Measurements from ENCODE around the gene PRDX3. TPM values are rescaled to one million over a fixed set of nuclear protein-coding genes. Genes with fewer than 3 reads are reported as not detected.
A peak's percentile ranks its signal among the peaks of the same experiment; 100 is the strongest.

PRDX3 gene
- polyA plus RNA-seq, 2 of the 4 experiments (the other 2 are of a cell fraction): 432 to 673 TPM

DNA sequence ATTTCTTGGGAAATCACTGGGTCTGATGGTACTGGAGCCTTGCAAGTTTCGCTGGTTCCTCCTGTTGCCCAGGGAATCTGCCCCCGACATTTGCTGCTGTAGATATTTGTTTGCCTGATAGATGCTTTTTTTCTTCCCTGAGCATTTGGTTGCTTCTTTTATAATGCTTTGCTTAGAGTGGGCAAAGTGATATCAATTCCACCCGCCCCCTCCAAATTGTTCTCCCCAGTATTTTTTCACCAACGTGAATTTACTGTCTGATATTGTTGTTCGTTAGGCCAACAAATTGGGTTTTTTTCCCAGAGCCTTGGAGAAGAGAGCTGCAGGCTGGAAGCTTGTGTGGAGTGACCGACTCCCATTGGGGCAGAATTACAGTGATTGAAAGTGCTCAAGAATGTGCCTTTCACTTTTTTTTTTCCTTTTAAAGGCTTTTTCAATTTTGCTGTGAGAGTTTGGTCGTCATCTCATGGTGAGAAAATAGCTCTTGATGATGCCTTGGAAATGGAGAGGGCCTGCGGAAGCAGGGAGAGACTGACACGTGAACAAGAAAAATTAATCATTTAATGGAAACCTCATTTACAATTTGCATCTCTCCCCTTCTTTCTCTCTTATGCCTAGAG is 31.2 kb upstream of the PRDX3 start:
- ChIA-PET POLR2A (no interaction called here), CTCF (interaction anchor here (0.6 to 16.9 kb wide), 42 partner anchors 9 to 456 kb away, joined by 3 to 283 read pairs (median 4); no protein-coding TSS in a partner anchor)
- no peak for DNase-seq (ENCODE audit: low read depth in 1 of 2, low spot score in 1 of 2)
- peak overlapping the region; percentile 42 to 60; a peak in 5 of 6 replicates for H3K27ac ChIP-seq
- peaks cover 33% of the 10 kb centered on the region for H3K4me1 ChIP-seq
- ATAC-seq: no peak
- no peaks in the 10 kb centered on the region for H3K9me3 ChIP-seq
- 32% methylated on average over 9 of the region's 9 CpGs for WGBS (ENCODE audit: missing lambda C conversion rate)
- no peak for FAIRE-seq
- H3K4me2 ChIP-seq: peak overlapping the region; percentile 82
- TF ChIP-seq EHMT2 (IDR thresholded peaks at IDR 0.05; ENCODE audit: low read depth) (no peak), RCOR1 (IDR thresholded peaks at IDR 0.05; ENCODE audit: low read depth, low read length) (no peak), SMC3 (IDR thresholded peaks at IDR 0.05) (0 out of 3 replicates have a peak, but pooled peaks have one; percentile 1), RARB (CRISPR knock-in tag; IDR thresholded peaks at IDR 0.05) (no peak)
- no peak overlapping the region for H3K4me3 ChIP-seq

DNA sequence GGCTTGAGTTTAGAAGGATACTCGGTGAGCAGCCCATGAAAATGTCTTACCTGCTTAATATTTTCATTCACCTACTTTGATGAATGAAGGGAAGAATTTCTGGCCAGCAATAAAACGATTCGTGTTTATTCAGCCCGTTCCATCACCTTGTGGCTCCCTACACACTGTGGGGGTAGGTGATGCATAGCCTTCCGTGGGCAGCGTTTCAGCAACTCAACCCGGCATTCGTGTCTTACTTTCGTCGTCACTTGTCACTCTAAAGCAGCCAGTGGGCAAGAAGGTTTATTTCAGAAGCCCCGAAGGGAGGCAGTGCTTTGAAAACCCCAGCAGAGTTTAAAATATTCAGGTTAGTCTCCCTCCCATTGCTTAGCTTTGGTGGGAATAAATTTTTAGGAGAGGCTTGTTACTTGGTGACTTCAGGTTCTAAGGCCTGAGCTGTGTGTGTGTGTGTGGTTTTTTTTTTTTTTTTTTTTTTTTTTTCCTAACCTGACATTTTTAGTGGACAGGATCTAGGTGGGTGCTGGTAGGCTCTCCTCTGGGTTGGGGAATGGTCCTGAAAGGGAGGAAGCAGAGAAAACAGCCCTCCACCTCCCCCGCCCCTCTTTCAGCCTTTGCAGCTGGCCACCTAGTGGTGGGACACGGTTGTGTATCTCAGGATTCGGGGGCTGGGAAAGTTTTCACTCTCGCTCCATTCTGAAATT is 30.6 kb upstream of the PRDX3 start:
- POLR2A ChIA-PET: no interaction called here
- Histone ChIP-seq H3K4me2 (peak overlapping the region; percentile 82), H3K27ac (peak overlapping the region; percentile 42 to 99; a peak in 5 of 6 replicates), H3K4me1 (peaks cover 33% of the 10 kb centered on the region), H3K9me3 (no peaks in the 10 kb centered on the region), H3K4me3 (peak overlapping the region; percentile 66; the same call in 2 of the 3 replicates)
- CTCF ChIA-PET: interaction anchor here (0.6 to 16.9 kb wide), 39 partner anchors 10 to 281 kb away, joined by 3 to 283 read pairs (median 5); no protein-coding TSS in a partner anchor
- no peak for FAIRE-seq
- TF ChIP-seq MAFK (IDR thresholded peaks at IDR 0.05; ENCODE audit: partially characterized antibody): no peak
- no peak for TF ChIP-seq RARB (CRISPR knock-in tag; IDR thresholded peaks at IDR 0.05)
- TF ChIP-seq RAD21 (conservative IDR thresholded peaks at IDR 0.05 in 1 of 2, IDR thresholded peaks at IDR 0.05 in 1 of 2): peak; percentile 47 to 54; a peak in 4 of 5 replicates
- TF ChIP-seq, protein P1, sequence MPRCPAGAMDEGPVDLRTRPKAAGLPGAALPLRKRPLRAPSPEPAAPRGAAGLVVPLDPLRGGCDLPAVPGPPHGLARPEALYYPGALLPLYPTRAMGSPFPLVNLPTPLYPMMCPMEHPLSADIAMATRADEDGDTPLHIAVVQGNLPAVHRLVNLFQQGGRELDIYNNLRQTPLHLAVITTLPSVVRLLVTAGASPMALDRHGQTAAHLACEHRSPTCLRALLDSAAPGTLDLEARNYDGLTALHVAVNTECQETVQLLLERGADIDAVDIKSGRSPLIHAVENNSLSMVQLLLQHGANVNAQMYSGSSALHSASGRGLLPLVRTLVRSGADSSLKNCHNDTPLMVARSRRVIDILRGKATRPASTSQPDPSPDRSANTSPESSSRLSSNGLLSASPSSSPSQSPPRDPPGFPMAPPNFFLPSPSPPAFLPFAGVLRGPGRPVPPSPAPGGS (IDR thresholded peaks at IDR 0.05): no peak
- TF ChIP-seq RCOR1 (IDR thresholded peaks at IDR 0.05; ENCODE audit: low read depth, low read length): no peak
- no peak for TF ChIP-seq EHMT2 (IDR thresholded peaks at IDR 0.05; ENCODE audit: low read depth)
- peak; percentile 59 for TF ChIP-seq SMC3 (IDR thresholded peaks at IDR 0.05)
- TF ChIP-seq, protein P2, sequence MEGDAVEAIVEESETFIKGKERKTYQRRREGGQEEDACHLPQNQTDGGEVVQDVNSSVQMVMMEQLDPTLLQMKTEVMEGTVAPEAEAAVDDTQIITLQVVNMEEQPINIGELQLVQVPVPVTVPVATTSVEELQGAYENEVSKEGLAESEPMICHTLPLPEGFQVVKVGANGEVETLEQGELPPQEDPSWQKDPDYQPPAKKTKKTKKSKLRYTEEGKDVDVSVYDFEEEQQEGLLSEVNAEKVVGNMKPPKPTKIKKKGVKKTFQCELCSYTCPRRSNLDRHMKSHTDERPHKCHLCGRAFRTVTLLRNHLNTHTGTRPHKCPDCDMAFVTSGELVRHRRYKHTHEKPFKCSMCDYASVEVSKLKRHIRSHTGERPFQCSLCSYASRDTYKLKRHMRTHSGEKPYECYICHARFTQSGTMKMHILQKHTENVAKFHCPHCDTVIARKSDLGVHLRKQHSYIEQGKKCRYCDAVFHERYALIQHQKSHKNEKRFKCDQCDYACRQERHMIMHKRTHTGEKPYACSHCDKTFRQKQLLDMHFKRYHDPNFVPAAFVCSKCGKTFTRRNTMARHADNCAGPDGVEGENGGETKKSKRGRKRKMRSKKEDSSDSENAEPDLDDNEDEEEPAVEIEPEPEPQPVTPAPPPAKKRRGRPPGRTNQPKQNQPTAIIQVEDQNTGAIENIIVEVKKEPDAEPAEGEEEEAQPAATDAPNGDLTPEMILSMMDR (IDR thresholded peaks at IDR 0.05): peak; percentile 75
- peak in 1 of 2 experiments; percentile 12; a peak in 1 of 6 replicates for ATAC-seq
- DNase-seq (ENCODE audit: low read depth in 1 of 2, low spot score in 1 of 2): peak; percentile 41 to 67
- 42% methylated on average over 15 of the region's 15 CpGs for WGBS (ENCODE audit: missing lambda C conversion rate)

DNA sequence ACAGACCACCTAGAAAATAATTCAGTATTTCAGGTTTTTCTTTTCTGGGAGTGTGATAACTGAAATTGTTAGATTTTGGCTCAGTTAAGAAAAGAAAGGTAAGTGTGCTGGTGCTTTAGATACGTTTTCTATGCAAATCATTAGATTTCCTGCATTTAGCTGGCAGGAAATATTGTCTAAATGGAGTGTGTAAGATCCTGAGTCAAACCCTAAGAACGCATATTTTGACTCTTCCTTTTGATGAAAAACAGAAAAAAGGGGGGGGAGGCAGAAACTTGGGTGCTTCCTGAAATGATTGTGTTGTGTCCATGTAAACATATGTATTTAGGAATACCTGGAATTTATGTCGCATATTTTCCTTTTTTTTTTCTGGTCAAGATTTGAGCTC is 29.9 kb upstream of the PRDX3 start:
- CTCF ChIA-PET: interaction anchor here (1.0 to 16.9 kb wide), 21 partner anchors 9 to 282 kb away, joined by 3 to 283 read pairs (median 7); no protein-coding TSS in a partner anchor
- ATAC-seq (no peak), DNase-seq (ENCODE audit: low read depth in 1 of 2, low spot score in 1 of 2) (no peak), FAIRE-seq (no peak)
- POLR2A ChIA-PET: no interaction called here
- TF ChIP-seq MAZ (IDR thresholded peaks at IDR 0.05; ENCODE audit: borderline replicate concordance, low read depth, low read length) (no peak), EHF (CRISPR knock-in tag; IDR thresholded peaks at IDR 0.05) (no peak), BHLHE40 (IDR thresholded peaks at IDR 0.05; ENCODE audit: low read depth, low read length) (no peak), MAFK (IDR thresholded peaks at IDR 0.05; ENCODE audit: partially characterized antibody) (no peak), NPAS2 (CRISPR knock-in tag; IDR thresholded peaks at IDR 0.05; ENCODE audit: borderline replicate concordance) (no peak), HEYL (CRISPR knock-in tag; IDR thresholded peaks at IDR 0.05) (no peak), JUNB (IDR thresholded peaks at IDR 0.05) (no peak), CBX2 (IDR thresholded peaks at IDR 0.05; ENCODE audit: borderline replicate concordance, low read depth) (no peak), POLR2A (IDR thresholded peaks at IDR 0.05; ENCODE audit: low read length) (no peak), ZFP36 (IDR thresholded peaks at IDR 0.05; ENCODE audit: borderline replicate concordance, partially characterized antibody) (no peak)
- TF ChIP-seq, protein P3, sequence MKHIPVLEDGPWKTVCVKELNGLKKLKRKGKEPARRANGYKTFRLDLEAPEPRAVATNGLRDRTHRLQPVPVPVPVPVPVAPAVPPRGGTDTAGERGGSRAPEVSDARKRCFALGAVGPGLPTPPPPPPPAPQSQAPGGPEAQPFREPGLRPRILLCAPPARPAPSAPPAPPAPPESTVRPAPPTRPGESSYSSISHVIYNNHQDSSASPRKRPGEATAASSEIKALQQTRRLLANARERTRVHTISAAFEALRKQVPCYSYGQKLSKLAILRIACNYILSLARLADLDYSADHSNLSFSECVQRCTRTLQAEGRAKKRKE (CRISPR knock-in tag; IDR thresholded peaks at IDR 0.05; ENCODE audit: low read depth): no peak
- TF ChIP-seq, protein P4, sequence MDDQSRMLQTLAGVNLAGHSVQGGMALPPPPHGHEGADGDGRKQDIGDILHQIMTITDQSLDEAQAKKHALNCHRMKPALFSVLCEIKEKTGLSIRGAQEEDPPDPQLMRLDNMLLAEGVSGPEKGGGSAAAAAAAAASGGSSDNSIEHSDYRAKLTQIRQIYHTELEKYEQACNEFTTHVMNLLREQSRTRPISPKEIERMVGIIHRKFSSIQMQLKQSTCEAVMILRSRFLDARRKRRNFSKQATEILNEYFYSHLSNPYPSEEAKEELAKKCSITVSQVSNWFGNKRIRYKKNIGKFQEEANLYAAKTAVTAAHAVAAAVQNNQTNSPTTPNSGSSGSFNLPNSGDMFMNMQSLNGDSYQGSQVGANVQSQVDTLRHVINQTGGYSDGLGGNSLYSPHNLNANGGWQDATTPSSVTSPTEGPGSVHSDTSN (IDR thresholded peaks at IDR 0.05): no peak
- peak overlapping the region; percentile 66 for H3K4me3 ChIP-seq
- no peaks in the 10 kb centered on the region for H3K9me3 ChIP-seq
- H3K4me1 ChIP-seq: peaks cover 33% of the 10 kb centered on the region
- H3K27ac ChIP-seq: peak overlapping the region; percentile 72 to 99; a peak in 4 of 6 replicates
- WGBS (ENCODE audit: missing lambda C conversion rate): 37% methylated on average over 3 of the region's 3 CpGs
- peak overlapping the region; percentile 82 for H3K4me2 ChIP-seq

Data from A549 (cell line).